NK-92 treated with Interleukin-12 subunit alpha and Interleukin-12 subunit beta, amount 100 ng/mL, for 24 hours (cell line): ENCODE results near the gene AMBP.

ENCODE experiments used
- DNase-seq: peaks from one replicate; lab custom pipeline; 2025; lab: John Stamatoyannopoulos, UW

Gene AMBP

GRCh38 chr9:114031037-114031630 lies 47.0 kb downstream of the AMBP start:
- no peak for DNase-seq

DNA sequence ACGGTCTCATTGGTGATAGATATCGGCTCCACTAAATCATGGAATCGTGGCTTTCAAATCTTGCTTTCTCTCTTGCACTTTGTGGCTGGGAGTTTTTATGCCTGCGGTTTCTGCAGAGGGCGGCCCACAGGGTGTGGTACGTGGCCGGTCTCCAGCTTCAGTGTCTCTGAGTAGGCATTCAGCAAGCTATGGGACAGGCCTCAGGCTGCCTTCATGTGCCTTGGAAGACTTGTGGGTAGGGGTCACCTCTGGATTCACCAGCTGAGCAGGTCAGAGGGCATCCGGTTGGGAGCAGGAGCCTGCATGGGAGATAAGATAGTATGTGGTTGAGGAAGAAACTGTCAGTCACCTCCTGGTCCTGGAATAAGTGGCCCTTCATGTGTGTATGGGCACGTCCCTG lies 47.7 kb downstream of the AMBP start:
- no peak for DNase-seq

GRCh38 chr9:114029311-114030170 lies 48.6 kb downstream of the AMBP start:
- no peak for DNase-seq

DNA sequence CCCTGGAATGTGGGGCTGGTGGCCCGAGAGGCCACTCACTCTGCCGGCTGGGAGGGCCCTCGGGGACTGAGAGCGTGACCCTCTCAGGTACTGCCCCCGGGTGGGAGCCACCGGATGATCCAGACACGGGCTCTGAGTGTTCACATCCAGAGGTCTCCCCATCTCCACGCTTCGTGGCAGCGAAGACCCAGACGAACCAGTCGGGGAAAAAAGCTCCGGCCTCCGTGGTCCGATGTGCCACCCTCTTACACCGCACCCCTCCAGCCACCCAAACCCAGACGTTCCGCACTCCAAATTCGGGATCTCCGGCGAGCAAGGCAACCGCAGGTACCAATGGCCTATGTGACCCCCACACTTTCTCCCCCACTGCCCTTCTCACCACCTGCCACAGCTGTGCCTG lies 49.5 kb downstream of the AMBP start:
- no peak for DNase-seq

GRCh38 chr9:114027863-114028465 lies 50.1 kb downstream of the AMBP start:
- DNase-seq, result no peak

DNA sequence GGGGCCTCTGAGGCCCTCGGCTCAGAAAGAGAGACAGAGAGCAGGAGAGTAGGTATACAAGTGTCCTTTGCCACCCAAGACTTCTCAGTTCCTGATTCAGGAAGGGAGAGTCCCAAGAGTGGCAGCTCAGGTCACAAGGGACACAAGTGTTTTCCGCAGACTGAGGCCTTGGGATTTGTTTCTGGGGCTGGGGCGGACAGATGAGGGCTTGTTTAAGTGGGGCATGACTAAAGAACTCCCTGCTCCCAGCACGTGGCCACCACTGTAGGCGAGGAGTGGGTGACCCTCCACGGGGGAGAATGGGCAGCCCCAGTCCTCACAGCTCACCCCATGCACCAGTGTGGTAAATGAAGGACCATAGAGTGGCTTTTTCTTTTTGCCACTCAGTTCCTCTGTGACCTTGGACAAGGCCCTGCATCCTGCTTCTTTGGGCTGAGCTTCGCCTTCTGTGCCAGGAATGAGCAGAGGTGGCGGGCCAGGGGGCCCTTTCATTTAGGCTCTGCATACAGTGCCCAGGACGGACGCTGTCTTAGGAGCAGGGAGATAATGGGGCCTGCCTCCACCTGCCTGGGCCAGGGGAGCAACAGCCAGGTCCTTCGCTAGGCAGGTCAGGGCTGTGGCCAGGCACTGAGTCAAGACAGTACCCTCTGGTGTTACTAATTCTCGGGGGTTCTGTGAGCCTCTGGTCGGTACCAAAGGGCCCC lies 50.8 kb downstream of the AMBP start:
- DNase-seq, result no peak

DNA sequence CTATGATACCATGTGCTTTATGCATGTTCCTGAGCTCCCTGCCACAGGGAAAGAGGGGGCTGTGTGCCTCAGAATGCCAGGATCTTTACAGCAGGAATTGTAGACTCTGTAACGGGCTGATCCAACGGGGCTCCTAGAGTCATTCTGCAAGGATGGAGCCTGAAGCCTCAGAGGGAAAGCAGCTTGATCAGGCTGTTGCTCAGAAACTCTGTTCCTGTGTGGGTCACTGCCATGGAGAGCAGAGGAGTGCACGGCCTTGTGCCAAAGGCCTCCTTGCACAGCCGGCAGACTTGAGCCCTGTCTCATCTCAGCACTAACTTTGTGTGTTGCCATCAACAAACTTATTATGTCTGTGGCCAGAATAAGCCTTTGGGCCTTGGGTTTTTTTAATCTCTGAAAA lies 51.8 kb downstream of the AMBP start:
- no peak for DNase-seq

GRCh38 chr9:114025760-114026159 lies 52.3 kb downstream of the AMBP start:
- DNase-seq, result no peak

- no peak for DNase-seq
Observed at GRCh38 chr9:114025196-114025753, 52.8 kb downstream of the AMBP start.

GRCh38 chr9:114023961-114024360 lies 54.1 kb downstream of the AMBP start:
- DNase-seq, result no peak

DNA sequence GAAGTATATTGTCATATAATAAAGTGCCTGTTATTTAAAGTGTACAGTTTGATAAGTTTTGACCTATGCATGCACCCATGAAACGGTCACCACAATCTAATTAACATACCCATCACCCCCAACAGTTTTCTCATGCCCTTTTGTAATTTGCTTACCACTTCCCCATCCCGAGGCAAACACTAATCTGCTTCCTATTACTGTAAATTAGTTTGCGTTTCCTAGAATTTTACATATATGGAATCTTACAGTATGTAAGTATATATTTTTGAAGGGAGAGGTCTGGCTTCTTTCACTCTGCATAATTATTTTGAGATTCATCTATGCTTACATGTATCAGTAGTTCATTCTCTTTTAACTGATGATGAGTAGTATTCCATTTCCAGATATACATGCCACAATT lies 56.5 kb downstream of the AMBP start:
- no peak for DNase-seq

- DNase-seq, result no peak
Observed at GRCh38 chr9:114017741-114018715, 60.1 kb downstream of the AMBP start.

DNA sequence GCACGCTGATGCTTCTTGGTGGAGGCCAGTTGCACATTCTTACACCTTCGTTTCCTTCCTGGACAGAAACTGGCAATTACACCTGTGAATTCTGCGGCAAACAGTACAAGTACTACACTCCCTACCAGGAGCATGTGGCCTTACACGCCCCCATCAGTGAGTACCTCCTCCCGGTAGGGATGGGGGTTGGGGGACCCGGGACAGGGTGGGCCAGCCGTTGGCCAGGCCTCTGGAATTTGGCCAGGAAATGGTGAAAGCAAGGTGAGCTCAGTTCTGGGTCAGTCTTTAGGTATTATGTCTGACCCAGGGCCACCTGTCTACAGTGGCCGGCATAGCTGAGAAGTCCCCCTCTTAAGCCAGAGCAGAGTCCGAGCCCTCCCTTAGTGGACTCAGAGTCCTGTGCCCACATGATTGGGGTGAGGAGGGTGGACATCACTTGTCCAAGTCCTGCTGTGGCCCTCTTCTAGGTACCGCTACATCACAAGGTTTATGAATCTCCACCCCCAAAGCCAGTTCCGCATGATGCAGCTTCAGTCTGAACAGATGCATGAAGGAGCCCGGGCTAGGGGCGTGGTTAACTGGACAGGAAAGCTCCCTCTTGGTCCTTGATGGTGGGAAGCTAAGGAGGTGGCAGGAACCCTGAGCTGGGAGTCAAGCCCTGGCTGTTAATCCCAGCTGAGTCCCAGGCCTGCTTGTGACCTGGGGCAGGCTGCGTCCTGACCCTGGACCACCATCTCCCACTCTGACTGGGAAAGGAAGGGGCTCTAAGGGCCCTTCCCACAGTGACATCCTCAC lies 61.3 kb downstream of the AMBP start:
- DNase-seq, result no peak

GRCh38 chr9:114016101-114016500 lies 62.0 kb downstream of the AMBP start:
- DNase-seq, result no peak

DNA sequence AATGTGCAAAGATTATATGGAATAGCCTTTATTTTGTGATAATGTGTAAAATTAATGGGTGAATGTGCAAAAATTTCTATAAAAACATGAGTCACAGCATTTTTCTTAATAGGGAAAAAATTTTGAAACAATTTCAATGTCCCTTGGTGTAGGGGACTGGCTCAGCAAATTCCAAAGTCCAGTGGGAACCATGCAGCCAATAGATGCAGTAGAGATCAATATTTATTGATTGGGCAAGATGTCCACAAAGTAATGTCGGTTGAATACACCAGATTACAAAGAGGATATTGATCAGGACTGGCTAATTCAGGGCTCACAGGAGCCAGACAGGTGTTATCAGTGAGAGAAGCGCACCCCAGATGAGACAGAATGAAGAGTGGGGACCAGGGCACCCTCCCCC lies 62.5 kb downstream of the AMBP start:
- no peak for DNase-seq

DNA sequence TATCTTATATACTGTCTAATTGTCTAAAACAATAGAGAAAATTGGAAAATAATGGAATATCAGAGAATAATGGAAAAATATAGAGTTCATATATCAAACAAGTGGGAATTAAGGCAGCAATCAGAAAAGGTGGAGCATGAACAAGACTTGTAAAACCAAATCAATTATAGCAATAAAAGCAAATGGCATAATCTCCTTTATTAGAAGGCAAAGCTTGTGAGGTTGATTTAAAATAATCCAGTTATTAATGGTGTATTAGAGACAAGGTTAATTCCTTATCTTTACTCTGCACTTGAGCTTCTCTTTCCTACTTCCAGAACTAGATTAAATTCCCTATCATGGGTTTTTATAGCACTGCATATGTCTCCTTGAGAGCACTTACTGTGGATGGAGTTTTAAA lies 64.1 kb downstream of the AMBP start:
- no peak for DNase-seq

- DNase-seq, result no peak
Observed at GRCh38 chr9:114012126-114012525, 66.0 kb downstream of the AMBP start.

- no peak for DNase-seq
Observed at GRCh38 chr9:114011313-114011712, 66.8 kb downstream of the AMBP start.
